Hepatocyte (in vitro differentiated cells): Measurements from ENCODE around the gene EIF2D. TPM values are rescaled to one million over a fixed set of nuclear protein-coding genes. Genes with fewer than 3 reads are reported as not detected.

Source experiments
- DNase-seq: peaks from one replicate; pipeline ENCODE4 v3.0.0-alpha.2; 2016; ENCODE audit warnings: low spot score
- H2AFZ ChIP-seq: fragments of 200-600 bp; sonication (generic); 2 replicates; pipeline ENCODE4 v1.6.0; 2016; ENCODE audit warnings: antibody characterized with exemption, mild to moderate bottlenecking
- H3K27ac ChIP-seq: fragments of 200-600 bp; sonication (generic); 2 replicates; pipeline ENCODE4 v1.5.1; 2016; ENCODE audit warnings: mild to moderate bottlenecking
- H3K27me3 ChIP-seq: fragments of 200-600 bp; sonication (generic); 2 replicates; pipeline ENCODE4 v1.6.1; 2016
- H3K36me3 ChIP-seq: fragments of 200-600 bp; sonication (generic); replicated peaks from 2 replicates; pipeline ENCODE4 v1.5.1; 2016; ENCODE audit warnings: low read depth; ENCODE audit not compliant: insufficient read depth
- H3K4me1 ChIP-seq: fragments of 200-600 bp; sonication (generic); 2 replicates; pipeline ENCODE4 v1.5.1; 2016; ENCODE audit warnings: mild to moderate bottlenecking, moderate library complexity; ENCODE audit not compliant: insufficient read depth
- H3K4me2 ChIP-seq: fragments of 200-600 bp; sonication (generic); 2 replicates; pipeline ENCODE4 v1.6.0; 2016
- H3K4me3 ChIP-seq: fragments of 200-600 bp; sonication (generic); 2 replicates; pipeline ENCODE4 v1.5.1; 2016; ENCODE audit warnings: mild to moderate bottlenecking
- H3K79me2 ChIP-seq: fragments of 200-600 bp; sonication (generic); 2 replicates; pipeline ENCODE4 v1.6.0; 2017; ENCODE audit warnings: mild to moderate bottlenecking
- H3K9me2 ChIP-seq: fragments of 200-600 bp; sonication (generic); replicated peaks from 2 replicates; pipeline ENCODE4 v1.6.0; 2017; ENCODE audit warnings: mild to moderate bottlenecking; ENCODE audit not compliant: insufficient read depth
- H3K9me3 ChIP-seq: fragments of 200-600 bp; sonication (generic); 2 replicates; pipeline ENCODE4 v1.5.1; 2016; ENCODE audit warnings: low read depth, mild to moderate bottlenecking
- H4K20me1 ChIP-seq: fragments of 200-600 bp; sonication (generic); 2 replicates; pipeline ENCODE4 v1.6.0; 2016; ENCODE audit warnings: mild to moderate bottlenecking; ENCODE audit not compliant: insufficient read depth, poor library complexity, severe bottlenecking
- CTCF ChIP-seq: fragments of 200-600 bp; sonication (generic); IDR thresholded peaks from 2 replicates; pipeline ENCODE4 v1.5.1; 2016; ENCODE audit warnings: antibody characterized with exemption, mild to moderate bottlenecking; ENCODE audit not compliant: poor library complexity
- EZH2 ChIP-seq: fragments of 200-600 bp; sonication (generic); IDR thresholded peaks from 2 replicates; pipeline ENCODE4 v1.6.1; 2016; ENCODE audit warnings: antibody characterized with exemption, mild to moderate bottlenecking, borderline replicate concordance
- EZH2phosphoT487 ChIP-seq: fragments of 200-600 bp; sonication (generic); IDR thresholded peaks from one replicate; pipeline ENCODE4 v1.6.1; 2018; ENCODE audit warnings: antibody characterized with exemption, mild to moderate bottlenecking, low read depth, moderate library complexity; ENCODE audit not compliant: unreplicated experiment, severe bottlenecking
- WGBS: methylation state at CpG from one replicate; pipeline ENCODE4 v1.1.6; 2016; ENCODE audit warnings: low lambda C conversion rate; ENCODE audit errors: missing lambda C conversion rate; 5-methylcytosine and 5-hydroxymethylcytosine counted together
- polyA plus RNA-seq: library from polyadenylated mRNA; unstranded; fragments of >200 nt; fragmentation: Nextera tagmentation; extraction: Ambion mirVana; gene quantifications from 2 replicates; pipeline ENCODE4 v1.2.1, GENCODE V29; 2016
- total RNA-seq: library from RNA; depleted of rRNA; stranded (reverse); fragments of >200 nt; gene quantifications from 2 replicates; pipeline ENCODE4 v1.2.3, GENCODE V29; 2014

EIF2D gene
- total and polyA plus RNA-seq, 2 experiments from 2014 or later: 27.7 to 40.4 TPM

GRCh38 chr1:206569556-206569955 is 42.7 kb downstream of the EIF2D start:
- 94% methylated on average over 4 of the region's 4 CpGs for WGBS
- TF ChIP-seq EZH2phosphoT487: no peak
- no peak for TF ChIP-seq EZH2
- no peak for TF ChIP-seq CTCF
- no peaks in the 10 kb centered on the region for H3K27me3 ChIP-seq
- no peak overlapping the region for H2AFZ ChIP-seq
- H3K79me2 ChIP-seq: no peaks in the 10 kb centered on the region
- H4K20me1 ChIP-seq: no peaks in the 10 kb centered on the region
- H3K4me1 ChIP-seq: no peaks in the 10 kb centered on the region
- no peak for DNase-seq
- H3K27ac ChIP-seq: no peak overlapping the region
- H3K4me2 ChIP-seq: no peak overlapping the region
- H3K9me3 ChIP-seq: no peaks in the 10 kb centered on the region
- no peak overlapping the region for H3K4me3 ChIP-seq
- no peaks in the 10 kb centered on the region for H3K36me3 ChIP-seq
- no peaks in the 10 kb centered on the region for H3K9me2 ChIP-seq

- no peak overlapping the region for H3K4me2 ChIP-seq
These were observed 43.4 kb downstream of the EIF2D start for GRCh38 chr1:206568779-206569352.

GRCh38 chr1:206568256-206568655 is 44.0 kb downstream of the EIF2D start:
- Histone ChIP-seq H3K4me1 (no peaks in the 10 kb centered on the region), H3K9me3 (no peaks in the 10 kb centered on the region), H3K27ac (no peak overlapping the region), H3K79me2 (no peaks in the 10 kb centered on the region), H3K36me3 (no peaks in the 10 kb centered on the region), H3K4me3 (no peak overlapping the region), H3K27me3 (no peaks in the 10 kb centered on the region), H3K4me2 (no peak overlapping the region), H3K9me2 (no peaks in the 10 kb centered on the region), H4K20me1 (no peaks in the 10 kb centered on the region), H2AFZ (no peak overlapping the region)
- WGBS: 94% methylated on average over 10 of the region's 10 CpGs
- no peak for DNase-seq
- TF ChIP-seq EZH2phosphoT487 (no peak), EZH2 (no peak), CTCF (no peak)

More at GRCh38 chr1:206568779-206569352, 43.4 kb downstream of the EIF2D start:
- Histone ChIP-seq H4K20me1 (no peaks in the 10 kb centered on the region), H3K9me3 (no peaks in the 10 kb centered on the region), H3K36me3 (no peaks in the 10 kb centered on the region), H3K9me2 (no peaks in the 10 kb centered on the region), H3K27ac (no peak overlapping the region), H3K4me1 (no peaks in the 10 kb centered on the region), H3K27me3 (no peaks in the 10 kb centered on the region), H3K4me3 (no peak overlapping the region), H2AFZ (no peak overlapping the region), H3K79me2 (no peaks in the 10 kb centered on the region)
- no peak for TF ChIP-seq EZH2
- no peak for TF ChIP-seq EZH2phosphoT487
- no peak for TF ChIP-seq CTCF
- no peak for DNase-seq
- 90% methylated on average over 8 of the region's 8 CpGs for WGBS

GRCh38 chr1:206566999-206567398 is 45.3 kb downstream of the EIF2D start:
- Histone ChIP-seq H3K4me1 (no peaks in the 10 kb centered on the region), H3K27ac (no peak overlapping the region), H3K4me2 (no peak overlapping the region), H3K36me3 (no peaks in the 10 kb centered on the region), H4K20me1 (no peaks in the 10 kb centered on the region), H2AFZ (no peak overlapping the region), H3K27me3 (no peaks in the 10 kb centered on the region), H3K9me3 (no peaks in the 10 kb centered on the region), H3K9me2 (no peaks in the 10 kb centered on the region), H3K4me3 (no peak overlapping the region), H3K79me2 (no peaks in the 10 kb centered on the region)
- TF ChIP-seq CTCF (no peak), EZH2 (no peak), EZH2phosphoT487 (no peak)
- DNase-seq: no peak
- 75% methylated on average over 4 of the region's 4 CpGs for WGBS
